Kidney (tissue), 14 donors: ENCODE measurements around the gene CMTM4. TPM values are rescaled to one million over a fixed set of nuclear protein-coding genes. Genes with fewer than 3 reads are reported as not detected.

Source experiments
- DNase-seq, 5 donors: peaks; one replicate each; pipeline ENCODE4 v3.0.0-alpha.2; 2013 to 2020
- FAIRE-seq: peaks from 2 replicates; lab custom pipeline; 2012; peaks lifted over from hg19 to GRCh38; lab: Jason Lieb, UNC
- H3K27ac ChIP-seq, 2 donors: one replicate each; pipeline ENCODE4 v1.7.0; 2013; ENCODE audit warnings: low read depth in 2 of 2, low read length in 2 of 2, inconsistent platforms in 1 of 2
- H3K27me3 ChIP-seq: one replicate; pipeline ENCODE4 v1.7.1; 2013; ENCODE audit warnings: low read length, inconsistent platforms; ENCODE audit not compliant: control insufficient read depth, insufficient read depth
- H3K36me3 ChIP-seq, 3 donors: one replicate each; pipeline versions ENCODE4 v1.7.0 to v1.7.1; 2013; ENCODE audit warnings: low read length in 3 of 3, control low read depth in 1 of 3, inconsistent platforms in 1 of 3; ENCODE audit not compliant: insufficient read depth in 3 of 3, control insufficient read depth in 2 of 3
- H3K4me1 ChIP-seq, 3 donors: one replicate each; pipeline versions ENCODE4 v1.7.0 to v1.7.1; 2013; ENCODE audit warnings: low read length in 3 of 3, inconsistent platforms in 1 of 3, low read depth in 1 of 3; ENCODE audit not compliant: control insufficient read depth in 2 of 3, insufficient read depth in 2 of 3
- H3K4me3 ChIP-seq, 3 donors: one replicate each; pipeline versions ENCODE4 v1.7.0 to v1.8.1; 2013; ENCODE audit warnings: low read length in 3 of 3, control low read depth in 1 of 3, inconsistent platforms in 1 of 3
- H3K9ac ChIP-seq, 3 donors: one replicate each; pipeline versions ENCODE4 v1.7.0 to v1.7.1; 2013; ENCODE audit warnings: low read length in 3 of 3, control low read depth in 1 of 3, inconsistent platforms in 1 of 3
- H3K9me3 ChIP-seq, 3 donors: one replicate each; pipeline versions ENCODE4 v1.7.0 to v1.7.1; 2013; ENCODE audit warnings: low read length in 3 of 3, control low read depth in 1 of 3, inconsistent platforms in 1 of 3; ENCODE audit not compliant: control insufficient read depth in 2 of 3, insufficient read depth in 1 of 3
- intact Hi-C: fragments of 100-400 bp; cut with DNase I; formaldehyde crosslinking; loops from one replicate; pipeline ENCODE4 v1.11.1; 2022
- polyA plus RNA-seq: library from polyadenylated mRNA; stranded (reverse); fragments of 350-450 nt; fragmentation: Illumina TruSeq; extraction: RNeasy Lipid Tissue Mini Kit (QIAGEN cat#74804); gene quantifications from one replicate; pipeline ENCODE4 v1.2.3, GENCODE V29; 2014; ENCODE audit warnings: low read depth, low replicate concordance; ENCODE audit not compliant: insufficient read depth
- total RNA-seq: library from RNA; stranded (reverse); fragmentation: NEBNext Ultra II Directional; extraction: Animal tissue kit (Norgen Biotek cat#: 25700); gene quantifications from one replicate; pipeline ENCODE4 v1.2.1, GENCODE V29; 2021
- TF ChIP-seq, protein P1 (sequence below): IDR thresholded peaks from 3 replicates; pipeline ENCODE4 v1.5.1; 2012; ENCODE audit warnings: mild to moderate bottlenecking, moderate library complexity, borderline replicate concordance; ENCODE audit not compliant: insufficient read depth; ENCODE audit errors: extremely low read depth
- donor health status: control.
- donor health status: control.
- donor health status: control.
- donor health status: control.
- donor health status: control.
- donor health status: DM: yes; HTN: yes; CAD: no.
- donor health status: Normal renal cell carcinoma (clear cell type).

Gene CMTM4
- total and polyA plus RNA-seq, 2 donors from 2014 or later = 43.2 to 82.2 TPM

DNA sequence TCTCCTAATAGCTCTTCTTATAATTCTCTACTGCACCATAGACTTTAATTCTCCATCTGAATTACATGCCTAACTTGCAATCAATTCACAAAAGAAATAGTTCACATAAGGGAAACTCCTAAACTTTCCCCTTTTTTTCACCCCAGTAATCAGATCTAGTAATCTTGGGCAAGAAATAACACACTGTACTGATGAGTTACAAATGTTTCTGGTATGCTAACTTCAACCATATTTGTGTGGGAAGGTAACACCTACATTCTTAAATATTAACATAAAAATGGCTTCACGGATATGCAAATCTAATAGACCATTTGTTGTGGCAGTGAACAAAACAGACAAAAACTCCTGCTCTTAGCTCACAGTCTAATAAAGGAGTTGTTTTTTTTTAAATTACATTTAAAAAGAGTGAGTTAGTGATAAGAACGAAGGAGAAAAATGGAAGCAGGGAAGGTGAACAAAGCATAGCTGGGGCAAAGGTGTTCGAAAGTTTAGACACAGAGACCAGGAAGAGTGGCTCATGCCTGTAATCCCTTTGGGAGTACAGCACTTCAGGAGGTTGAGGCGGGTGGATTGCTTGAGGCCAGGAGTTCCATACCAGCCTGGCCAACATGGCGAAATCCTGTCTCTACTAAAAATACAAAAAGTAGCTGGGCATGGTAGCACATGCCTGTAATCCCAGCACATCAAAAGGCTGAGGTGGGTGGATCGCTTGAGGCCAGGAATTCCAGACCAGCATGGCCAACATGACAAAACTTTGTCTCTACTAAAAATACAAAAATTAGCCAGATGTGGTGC is 57.3 kb downstream of the CMTM4 start:
- no peaks in the 10 kb centered on the region for H3K36me3 ChIP-seq
- no peak overlapping the region for H3K4me3 ChIP-seq
- peaks cover 0 to 5% (median 0%) of the 10 kb centered on the region in 3 donors for H3K4me1 ChIP-seq
- no peaks in the 10 kb centered on the region for H3K27me3 ChIP-seq
- H3K9me3 ChIP-seq = no peaks in the 10 kb centered on the region
- intact Hi-C loops = no loop called here
- no peak overlapping the region for H3K9ac ChIP-seq
- FAIRE-seq (no peak), DNase-seq (no peak)
- TF ChIP-seq, protein P1, sequence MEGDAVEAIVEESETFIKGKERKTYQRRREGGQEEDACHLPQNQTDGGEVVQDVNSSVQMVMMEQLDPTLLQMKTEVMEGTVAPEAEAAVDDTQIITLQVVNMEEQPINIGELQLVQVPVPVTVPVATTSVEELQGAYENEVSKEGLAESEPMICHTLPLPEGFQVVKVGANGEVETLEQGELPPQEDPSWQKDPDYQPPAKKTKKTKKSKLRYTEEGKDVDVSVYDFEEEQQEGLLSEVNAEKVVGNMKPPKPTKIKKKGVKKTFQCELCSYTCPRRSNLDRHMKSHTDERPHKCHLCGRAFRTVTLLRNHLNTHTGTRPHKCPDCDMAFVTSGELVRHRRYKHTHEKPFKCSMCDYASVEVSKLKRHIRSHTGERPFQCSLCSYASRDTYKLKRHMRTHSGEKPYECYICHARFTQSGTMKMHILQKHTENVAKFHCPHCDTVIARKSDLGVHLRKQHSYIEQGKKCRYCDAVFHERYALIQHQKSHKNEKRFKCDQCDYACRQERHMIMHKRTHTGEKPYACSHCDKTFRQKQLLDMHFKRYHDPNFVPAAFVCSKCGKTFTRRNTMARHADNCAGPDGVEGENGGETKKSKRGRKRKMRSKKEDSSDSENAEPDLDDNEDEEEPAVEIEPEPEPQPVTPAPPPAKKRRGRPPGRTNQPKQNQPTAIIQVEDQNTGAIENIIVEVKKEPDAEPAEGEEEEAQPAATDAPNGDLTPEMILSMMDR = no peak
- no peak overlapping the region for H3K27ac ChIP-seq

DNA sequence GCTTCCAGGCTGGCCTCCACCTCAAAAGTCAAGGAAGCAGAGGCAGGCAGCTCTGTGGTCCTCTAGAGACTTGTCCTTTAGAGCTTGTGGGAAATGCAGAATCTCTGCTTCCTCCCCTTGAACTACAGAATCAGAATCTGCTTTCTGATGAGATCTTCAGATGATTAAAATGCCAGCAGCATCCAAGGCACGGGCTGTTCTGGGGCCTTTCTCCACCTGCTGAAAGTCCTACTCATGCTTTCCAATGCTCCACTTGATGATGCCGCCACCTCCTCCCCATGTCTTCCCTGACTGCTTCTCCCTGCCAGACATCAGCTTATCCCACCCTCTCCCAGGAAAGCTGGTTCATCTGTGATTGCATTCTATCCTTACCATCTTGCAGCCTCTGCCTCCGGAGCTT is 58.7 kb downstream of the CMTM4 start:
- H3K9ac ChIP-seq = no peak overlapping the region
- TF ChIP-seq, protein P1 = no peak
- no peaks in the 10 kb centered on the region for H3K9me3 ChIP-seq
- DNase-seq (no peak), FAIRE-seq (no peak)
- H3K4me1 ChIP-seq = peaks cover 0 to 5% (median 0%) of the 10 kb centered on the region in 3 donors
- H3K4me3 ChIP-seq = no peak overlapping the region
- intact Hi-C loops = no loop called here
- H3K27me3 ChIP-seq = no peaks in the 10 kb centered on the region
- no peaks in the 10 kb centered on the region for H3K36me3 ChIP-seq
- no peak overlapping the region for H3K27ac ChIP-seq

DNA sequence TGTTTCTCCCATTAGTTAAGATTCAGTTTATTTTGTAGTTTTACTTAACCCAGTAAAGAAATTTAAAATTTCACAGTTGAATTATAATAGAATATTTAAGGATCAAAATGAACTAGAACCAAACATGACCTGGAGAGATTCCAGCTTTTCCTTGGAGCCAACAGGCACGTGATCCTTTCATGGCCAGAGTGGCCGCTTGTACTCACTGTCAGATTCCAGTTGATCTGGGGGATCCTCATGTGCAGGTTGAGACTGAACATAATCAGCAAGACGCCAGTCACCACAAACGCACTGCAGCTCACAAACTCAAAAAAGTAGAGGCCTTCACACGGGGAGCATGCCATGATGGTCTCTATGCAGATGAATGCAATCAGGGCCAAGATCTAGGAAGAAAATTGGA is 60.3 kb downstream of the CMTM4 start:
- H3K27me3 ChIP-seq = no peaks in the 10 kb centered on the region
- intact Hi-C loops = no loop called here

More for the DNA sequence above, 60.3 kb downstream of the CMTM4 start:
- no peak for DNase-seq
- H3K9ac ChIP-seq = no peak overlapping the region
- H3K27ac ChIP-seq = no peak overlapping the region
- H3K9me3 ChIP-seq = no peaks in the 10 kb centered on the region
- H3K36me3 ChIP-seq = no peaks in the 10 kb centered on the region
- FAIRE-seq = no peak
- H3K4me3 ChIP-seq = no peak overlapping the region
- TF ChIP-seq, protein P1 = no peak
- H3K4me1 ChIP-seq = peaks cover 0 to 5% (median 0%) of the 10 kb centered on the region in 3 donors
